HG03097 (cell line): ENCODE measurements around the gene OPN5.
A peak's percentile ranks its signal among the peaks of the same experiment; 100 is the strongest.
"Not testable (repeated sequence)": the region's sequence is repeated elsewhere in the genome, so short reads cannot be mapped to it uniquely, and the experiment has no call there.

Source experiments
- ATAC-seq: cut with Tn5 transposase; IDR thresholded peaks from one replicate; pipeline ENCODE4 v1.9.1; 2021; ENCODE audit not compliant: unreplicated experiment, low FRiP score

The OPN5 gene

GRCh38 chr6:47781732-47782131, at the start of gene OPN5:
TSS of gene OPN5 (plus strand) at chr6:47782032. CDS start at chr6:47782067, 35 bp downstream.
- no peak for ATAC-seq

DNA sequence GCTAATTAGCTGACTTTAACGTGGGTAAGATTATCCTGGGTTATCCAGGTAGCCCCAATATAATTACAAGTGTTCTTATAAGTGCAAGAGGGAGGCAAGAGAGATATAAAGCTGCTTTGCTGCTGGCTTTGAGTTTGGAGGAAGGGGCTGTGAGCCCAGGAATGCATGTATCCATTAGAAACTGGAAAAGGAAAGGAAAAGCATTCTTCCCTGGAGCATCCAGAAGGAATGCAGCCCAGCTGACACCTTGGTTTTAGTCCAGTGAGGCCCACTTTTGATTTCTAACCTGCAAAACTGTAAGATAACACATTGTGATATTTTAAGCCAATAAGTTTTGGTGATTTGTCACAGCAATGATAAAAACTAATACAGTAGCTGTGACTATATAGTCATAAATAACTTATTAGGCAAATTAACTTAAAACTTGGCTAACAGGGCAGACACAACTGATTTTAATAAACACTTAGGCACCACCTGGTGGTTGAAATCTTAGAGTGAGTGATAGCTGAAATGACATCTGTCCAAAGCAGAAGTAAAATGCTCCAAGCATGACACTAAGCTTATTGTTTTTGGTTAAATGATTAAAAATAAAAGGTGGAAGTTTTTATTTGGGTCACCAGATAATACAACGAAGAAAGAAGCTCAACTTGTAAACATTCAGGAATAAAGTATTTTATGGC, 47.8 kb upstream of the OPN5 start:
- no peak for ATAC-seq

DNA sequence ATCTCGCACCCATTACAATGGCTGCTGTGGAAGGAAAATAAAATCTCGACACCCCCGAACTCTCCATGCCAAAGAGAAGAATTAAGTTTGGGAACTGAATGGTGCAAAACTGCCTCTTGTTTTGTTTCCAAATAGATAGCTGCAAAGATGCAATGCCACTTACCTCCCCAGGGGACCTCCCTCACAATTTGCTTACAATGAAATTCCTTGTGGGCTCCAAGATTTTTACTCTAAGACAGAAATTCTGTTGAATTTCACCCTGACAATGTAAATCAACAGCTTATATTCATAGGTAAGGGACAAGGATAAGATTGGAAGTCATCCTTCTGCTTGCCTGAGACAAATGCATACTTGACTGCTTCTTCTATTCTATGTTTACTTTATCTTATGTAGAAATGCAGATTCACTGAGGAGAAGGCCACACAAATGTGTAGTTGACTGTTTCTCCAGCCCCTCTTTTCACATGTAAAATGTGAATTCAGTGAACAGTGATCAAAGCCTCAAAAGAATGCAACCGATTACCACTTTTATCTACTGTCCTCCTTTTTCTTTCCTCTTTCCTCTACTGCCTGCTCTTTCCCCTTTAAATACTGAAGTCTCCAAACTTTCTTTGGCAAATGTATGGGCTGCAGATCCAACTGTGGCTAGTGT, 46.9 kb upstream of the OPN5 start:
- no peak for ATAC-seq

DNA sequence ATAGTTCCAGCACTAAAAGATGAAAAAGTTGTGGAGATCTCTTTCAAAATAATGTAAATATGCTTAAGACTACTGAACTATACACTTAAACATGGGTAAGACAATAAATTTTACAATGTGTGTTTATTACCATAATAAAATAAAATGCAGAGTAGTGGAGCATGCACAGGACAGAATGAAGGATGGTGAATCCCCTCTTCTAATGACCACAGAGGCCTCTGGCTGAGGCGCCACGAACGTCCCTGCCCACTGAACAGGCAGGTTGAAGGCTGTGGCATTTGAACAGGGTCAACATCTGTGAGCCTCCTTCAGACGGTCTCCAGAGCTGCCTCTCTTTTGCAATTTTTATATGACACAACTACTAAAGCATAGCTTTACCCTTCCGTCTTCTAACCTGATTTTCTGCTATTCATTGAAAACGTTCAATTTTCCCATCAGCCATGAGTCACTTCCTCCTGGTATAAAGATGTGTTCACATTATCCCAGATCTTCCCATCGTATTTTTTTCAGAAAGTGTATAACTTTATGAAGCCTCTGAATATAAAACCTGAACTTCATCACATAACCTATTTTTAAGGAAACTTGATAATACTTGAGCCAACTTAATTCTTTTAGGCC, 45.6 kb upstream of the OPN5 start:
- ATAC-seq: no peak

DNA sequence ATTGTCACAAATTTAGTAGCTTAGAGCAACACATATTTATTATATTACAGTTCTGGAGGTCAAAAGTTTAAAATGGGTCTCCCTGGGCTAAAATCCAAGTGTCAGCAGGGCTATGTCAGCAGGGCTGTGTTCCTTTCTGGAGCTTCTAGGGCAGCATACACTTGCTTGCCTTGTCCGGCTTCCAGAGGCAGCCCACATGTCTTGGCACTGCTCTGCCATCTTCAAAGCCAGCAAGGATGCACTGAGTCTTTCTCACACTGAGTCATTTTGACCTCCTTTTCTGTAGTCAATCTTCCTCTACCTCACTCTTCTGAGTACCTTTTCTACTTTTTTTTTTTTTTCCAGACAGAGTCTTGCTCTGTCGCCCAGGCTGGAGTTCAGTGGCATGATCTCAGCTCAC, 44.4 kb upstream of the OPN5 start:
- ATAC-seq: no peak

DNA sequence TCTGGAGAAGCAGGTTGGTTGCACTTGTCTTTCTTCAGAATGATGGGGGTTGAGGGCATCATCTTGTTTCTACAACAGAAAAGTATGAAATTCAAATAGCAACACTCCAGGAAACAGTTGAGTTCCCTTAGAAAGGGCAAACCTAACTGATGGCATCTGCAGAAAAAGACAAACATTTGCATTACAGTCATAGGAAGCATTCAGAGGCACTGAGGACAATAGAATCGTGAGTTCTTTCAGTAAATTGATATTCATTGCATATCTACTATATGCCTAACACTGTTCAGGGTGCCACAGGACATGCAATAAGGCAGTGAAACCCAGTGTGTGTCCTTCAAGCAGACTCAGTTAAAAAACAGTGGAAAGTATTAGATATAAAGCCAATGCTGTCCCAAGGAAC, 41.1 kb upstream of the OPN5 start:
- ATAC-seq: no peak

GRCh38 chr6:47741807-47742206, 40.0 kb upstream of the OPN5 start:
- no peak for ATAC-seq

DNA sequence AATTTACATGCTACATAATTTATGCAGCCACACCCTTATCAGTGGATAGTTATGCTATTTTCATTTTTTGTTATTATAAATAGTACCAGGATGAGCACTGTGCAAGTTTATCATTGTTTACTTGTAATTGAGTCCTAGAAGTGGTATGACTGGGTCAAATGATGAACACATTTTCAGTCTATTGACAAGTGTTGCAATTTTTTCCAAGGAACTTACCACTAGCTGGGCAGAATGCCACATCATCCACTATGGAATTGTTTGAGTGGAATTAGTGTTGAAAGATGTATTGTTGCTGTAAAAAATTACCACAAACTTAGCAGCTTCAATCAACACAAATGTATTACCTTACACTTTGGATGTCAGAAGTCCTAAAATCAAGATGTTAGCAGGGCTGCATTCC, 38.1 kb upstream of the OPN5 start:
- no peak for ATAC-seq

- not testable (repeated sequence) for ATAC-seq
Measured at GRCh38 chr6:47745269-47745668, 36.6 kb upstream of the OPN5 start.

GRCh38 chr6:47749757-47750156, 32.1 kb upstream of the OPN5 start:
- no peak for ATAC-seq

DNA sequence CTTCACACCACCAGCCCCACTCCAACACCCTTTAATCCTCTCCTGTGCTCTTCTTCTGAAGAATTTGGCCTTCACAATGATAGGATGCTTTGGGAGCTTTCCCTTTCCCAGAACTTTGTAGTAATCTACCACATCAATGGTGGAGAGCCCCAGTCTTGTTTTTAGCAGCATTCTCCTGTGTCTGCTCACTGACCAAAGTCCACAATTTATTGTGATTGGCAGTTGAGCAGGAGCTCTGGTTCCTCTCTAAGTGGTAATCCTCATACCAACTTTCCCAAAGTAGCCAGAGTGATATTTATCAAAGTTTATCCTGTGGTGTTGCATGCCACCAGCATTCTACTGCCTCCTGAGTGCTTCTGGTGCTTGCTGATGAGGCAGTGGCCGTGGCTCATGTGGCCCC, 29.0 kb upstream of the OPN5 start:
- ATAC-seq: no peak

DNA sequence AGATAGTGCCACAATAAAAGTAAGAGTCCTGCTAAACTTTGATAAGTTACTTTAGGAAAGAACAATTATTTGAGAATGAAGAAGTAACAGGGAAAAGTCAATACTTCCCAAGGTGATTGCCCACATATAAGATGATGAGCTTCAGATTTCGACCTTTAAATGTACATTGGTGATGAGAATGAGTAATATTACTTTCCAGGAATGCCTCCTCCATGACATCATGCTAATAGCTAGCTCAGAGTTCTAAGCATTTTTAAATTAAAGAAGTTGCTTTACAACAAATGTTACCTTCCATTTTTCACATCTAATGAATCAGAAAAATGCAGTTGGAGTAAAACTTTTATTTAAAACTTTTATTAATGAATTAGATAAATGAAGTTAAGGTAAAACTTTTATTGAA, 22.5 kb upstream of the OPN5 start:
- no peak for ATAC-seq

DNA sequence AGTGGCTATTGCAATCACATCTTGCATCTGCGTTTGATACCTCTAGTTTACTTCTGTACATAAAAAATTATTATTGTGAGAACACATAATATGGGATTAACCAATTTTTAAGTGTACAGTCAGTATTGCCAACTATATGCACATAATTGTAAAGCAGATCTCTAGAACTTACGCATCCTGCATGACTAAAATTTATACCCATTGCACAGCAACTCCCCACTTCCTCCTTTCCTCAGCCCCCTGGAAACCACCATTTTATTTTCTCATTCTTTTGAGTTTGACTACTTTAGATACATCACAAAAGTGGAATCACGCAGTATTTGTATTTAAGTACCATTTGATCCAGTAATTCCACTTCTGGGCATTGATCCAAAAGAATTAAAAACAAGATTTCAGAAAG, 19.3 kb upstream of the OPN5 start:
- no peak for ATAC-seq

DNA sequence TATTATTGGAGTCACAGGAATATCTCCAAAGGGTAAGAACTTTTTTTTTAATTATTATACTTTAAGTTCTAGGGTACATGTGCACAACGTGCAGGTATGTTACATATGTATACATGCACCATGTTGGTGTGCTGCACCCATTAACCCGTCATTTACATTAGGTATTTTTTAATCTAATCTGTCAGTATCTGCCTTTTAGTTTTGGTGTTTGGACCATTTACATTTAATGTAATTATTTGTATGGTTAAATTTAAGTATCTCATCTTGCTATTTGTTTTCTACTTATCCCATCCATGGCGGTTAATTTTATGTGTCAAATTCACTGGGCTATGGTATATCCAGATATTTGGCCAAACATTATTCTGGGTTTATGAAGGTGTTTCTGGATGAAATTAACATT, 15.4 kb upstream of the OPN5 start:
- no peak for ATAC-seq

DNA sequence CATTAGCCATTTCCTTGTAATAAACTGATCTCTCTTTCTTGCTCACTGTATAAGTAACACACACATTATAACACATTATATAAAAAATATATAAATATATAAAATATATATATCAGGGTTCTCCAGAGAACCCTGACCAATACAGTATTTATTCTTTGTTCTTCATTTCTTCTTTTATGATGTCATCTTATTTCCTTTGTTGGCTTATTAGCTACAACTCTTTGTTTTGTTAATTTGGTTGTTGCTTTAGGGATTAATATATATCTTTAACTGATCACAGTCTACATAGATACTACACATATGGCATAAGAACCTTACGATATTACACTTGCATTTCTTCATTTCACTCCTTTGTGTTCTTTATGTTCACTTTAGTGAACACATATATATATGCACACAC, 14.7 kb upstream of the OPN5 start:
- no peak for ATAC-seq

DNA sequence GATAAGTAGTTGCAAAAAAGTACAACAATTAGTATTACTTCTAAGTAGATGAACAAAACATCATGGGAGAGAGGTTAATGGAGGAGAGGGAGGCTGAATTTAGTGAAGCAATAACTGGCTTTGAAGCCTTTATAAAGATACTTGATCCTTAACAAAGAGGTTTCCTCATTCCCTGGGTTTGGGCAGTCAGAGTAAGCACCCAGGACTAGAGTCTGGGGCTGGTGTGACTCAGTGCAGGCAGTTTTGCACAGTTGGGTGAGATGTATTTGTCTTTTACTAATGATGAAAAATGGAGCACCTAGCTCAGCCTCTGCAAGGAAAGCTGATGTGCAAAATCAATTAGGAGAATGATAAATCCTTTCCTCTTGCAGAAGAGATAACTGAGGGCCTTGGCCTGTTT, 11.8 kb upstream of the OPN5 start:
- ATAC-seq: no peak

GRCh38 chr6:47772359-47772758, 9.5 kb upstream of the OPN5 start:
- ATAC-seq: no peak

DNA sequence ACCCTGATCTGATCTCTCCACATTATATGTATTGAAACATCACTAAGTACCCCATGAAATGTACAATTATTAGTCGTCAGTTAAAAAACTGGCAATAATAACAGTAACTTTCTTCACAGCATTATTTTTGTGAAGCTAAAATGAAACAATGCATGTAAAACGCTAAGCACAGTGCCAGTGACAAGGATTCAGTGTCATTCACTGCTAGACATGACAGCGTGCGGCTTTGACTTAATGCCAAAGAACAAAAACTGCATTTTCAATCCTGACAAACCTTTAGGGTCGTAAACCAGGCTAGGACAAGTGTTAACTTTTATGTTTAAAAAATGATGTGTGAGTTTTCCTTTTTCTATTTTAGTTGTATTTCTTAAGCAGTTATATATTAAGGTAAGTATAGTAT, 8.8 kb upstream of the OPN5 start:
- no peak for ATAC-seq

- peak; percentile 77 for ATAC-seq
Measured at GRCh38 chr6:47780510-47781356, 1.1 kb upstream of the OPN5 start.

- ATAC-seq: no peak
Measured at GRCh38 chr6:47785182-47785581, 3.4 kb downstream of the OPN5 start.
